GM23338 (cell line): Measurements from ENCODE around the gene SH3BGRL. TPM values are rescaled to one million over a fixed set of nuclear protein-coding genes. Genes with fewer than 3 reads are reported as not detected.

Experiments
- ATAC-seq: fragments of 200-7000 bp; cut with Tn5 transposase; 3 replicates; pipeline ENCODE4 v1.9.1; 2020
- DNase-seq: peaks from one replicate; pipeline ENCODE4 v3.0.0-alpha.2; 2015; ENCODE audit warnings: low spot score
- H2AFZ ChIP-seq: fragments of 200-600 bp; sonication (generic); 2 replicates; pipeline ENCODE4 v1.8.0; 2016; ENCODE audit warnings: antibody characterized with exemption, mild to moderate bottlenecking, moderate library complexity
- H3F3A ChIP-seq: fragments of 200-600 bp; sonication (generic); replicated peaks from 2 replicates; pipeline ENCODE4 v1.8.0; 2017; ENCODE audit warnings: antibody characterized with exemption, mixed run types, low read depth
- H3K27ac ChIP-seq: fragments of 200-600 bp; sonication (generic); 2 replicates; pipeline ENCODE4 v1.6.1; 2016; ENCODE audit warnings: low read depth
- H3K27me3 ChIP-seq: fragments of 200-600 bp; sonication (generic); 2 replicates; pipeline ENCODE4 v1.8.0; 2016; ENCODE audit warnings: mild to moderate bottlenecking, mixed run types, moderate library complexity; ENCODE audit not compliant: insufficient read depth
- H3K36me3 ChIP-seq: fragments of 200-600 bp; sonication (generic); 2 replicates; pipeline ENCODE4 v1.8.0; 2016; ENCODE audit warnings: mild to moderate bottlenecking; ENCODE audit not compliant: insufficient read depth
- H3K4me1 ChIP-seq: fragments of 200-600 bp; sonication (generic); 2 replicates; pipeline ENCODE4 v1.8.0; 2016; ENCODE audit warnings: mild to moderate bottlenecking, moderate library complexity; ENCODE audit not compliant: insufficient read depth
- H3K4me2 ChIP-seq: fragments of 200-600 bp; sonication (generic); 2 replicates; pipeline ENCODE4 v1.7.1; 2017; ENCODE audit warnings: mixed run types
- H3K4me3 ChIP-seq: fragments of 200-600 bp; sonication (generic); 2 replicates; pipeline ENCODE4 v1.6.1; 2016; ENCODE audit warnings: mixed run types
- H3K79me2 ChIP-seq: fragments of 200-600 bp; sonication (generic); replicated peaks from 2 replicates; pipeline ENCODE4 v1.8.0; 2017; ENCODE audit warnings: mild to moderate bottlenecking; ENCODE audit not compliant: insufficient read depth
- H3K9me2 ChIP-seq: fragments of 200-600 bp; sonication (generic); 2 replicates; pipeline ENCODE4 v1.8.0; 2017; ENCODE audit not compliant: insufficient read depth
- H4K20me1 ChIP-seq: fragments of 200-600 bp; sonication (generic); replicated peaks from 2 replicates; pipeline ENCODE4 v1.8.0; 2017; ENCODE audit warnings: mild to moderate bottlenecking; ENCODE audit not compliant: insufficient read depth
- H3K27ac Mint-ChIP-seq: 2 replicates; pipeline ENCODE4 v1.8.0; 2020; ENCODE audit warnings: inconsistent platforms, mild to moderate bottlenecking, moderate library complexity, mixed read lengths
- H3K27me3 Mint-ChIP-seq: 3 replicates; pipeline ENCODE4 v1.8.0; 2022; ENCODE audit warnings: low read depth, mild to moderate bottlenecking, moderate library complexity, mixed read lengths, inconsistent platforms; ENCODE audit not compliant: insufficient read depth, poor library complexity
- H3K36me3 Mint-ChIP-seq: 3 replicates; pipeline ENCODE4 v1.8.0; 2021; ENCODE audit warnings: low read depth, mild to moderate bottlenecking, inconsistent platforms, moderate library complexity, mixed read lengths
- H3K4me1 Mint-ChIP-seq: 3 replicates; pipeline ENCODE4 v1.8.0; 2020; ENCODE audit warnings: mild to moderate bottlenecking, inconsistent platforms, mixed read lengths
- H3K4me3 Mint-ChIP-seq: 3 replicates; pipeline ENCODE4 v1.8.0; 2021; ENCODE audit warnings: moderate library complexity, mild to moderate bottlenecking, inconsistent platforms, mixed read lengths
- H3K9me3 Mint-ChIP-seq: 3 replicates; pipeline ENCODE4 v1.8.0; 2020; ENCODE audit warnings: moderate library complexity, mild to moderate bottlenecking, inconsistent platforms, mixed read lengths
- EZH2 ChIP-seq: fragments of 200-600 bp; sonication (generic); IDR thresholded peaks from one replicate; pipeline ENCODE4 v1.8.0; 2017; ENCODE audit warnings: antibody characterized with exemption, mild to moderate bottlenecking, low read depth; ENCODE audit not compliant: unreplicated experiment
- JUNB ChIP-seq: IDR thresholded peaks from one replicate; pipeline ENCODE4 v1.6.1; 2016; ENCODE audit warnings: antibody characterized with exemption; ENCODE audit not compliant: unreplicated experiment
- NANOG ChIP-seq: IDR thresholded peaks from 2 replicates; pipeline ENCODE4 v1.6.1; 2016; ENCODE audit warnings: antibody characterized with exemption, borderline replicate concordance
- POLR2AphosphoS5 ChIP-seq: IDR thresholded peaks from 2 replicates; pipeline ENCODE4 v1.6.1; 2016; ENCODE audit warnings: antibody characterized with exemption, low read depth
- STAT1 ChIP-seq: IDR thresholded peaks from one replicate; pipeline ENCODE4 v1.6.1; 2016; ENCODE audit warnings: antibody characterized with exemption; ENCODE audit not compliant: unreplicated experiment
- ZNF114 ChIP-seq: fragments of 250-450 bp; sonication (Bioruptor Pico); IDR thresholded peaks from 2 replicates; pipeline ENCODE4 v1.5.0; 2020; ENCODE audit warnings: mild to moderate bottlenecking, moderate library complexity
- ZNF331 ChIP-seq: fragments of 250-450 bp; sonication (Bioruptor Pico); IDR thresholded peaks from 2 replicates; pipeline ENCODE4 v1.5.0; 2020; ENCODE audit warnings: low read depth, mild to moderate bottlenecking, moderate library complexity
- polyA plus RNA-seq: library from polyadenylated mRNA; unstranded; fragments of >200 nt; fragmentation: Nextera tagmentation; extraction: Ambion mirVana; gene quantifications from 2 replicates; pipeline ENCODE4 v1.2.1, GENCODE V29; 2016
- total RNA-seq: library from RNA; depleted of rRNA; stranded (reverse); fragments of >200 nt; shearing (Covaris generic); gene quantifications from 2 replicates; pipeline ENCODE4 v1.2.3, GENCODE V29; 2014
- TF ChIP-seq, protein P1 (sequence below), 2 experiments: fragments of 200-600 bp in 1 of 2; sonication (generic) in 1 of 2; conservative IDR thresholded peaks; 2 replicates each; pipeline versions ENCODE4 v1.5.1 to v1.6.1; 2016 to 2017; ENCODE audit warnings: antibody characterized with exemption in 2 of 2, low read depth in 2 of 2, mild to moderate bottlenecking in 2 of 2, moderate library complexity in 1 of 2
- TF ChIP-seq, protein P2 (sequence below): IDR thresholded peaks from 2 replicates; pipeline ENCODE4 v1.6.1; 2016; ENCODE audit warnings: antibody characterized with exemption
- TF ChIP-seq, protein P3 (sequence below): IDR thresholded peaks from one replicate; pipeline ENCODE4 v1.6.1; 2018; ENCODE audit warnings: antibody characterized with exemption; ENCODE audit not compliant: unreplicated experiment

Gene SH3BGRL
- total and polyA plus RNA-seq, 2 experiments from 2014 or later, result 60.8 to 61.1 TPM

DNA sequence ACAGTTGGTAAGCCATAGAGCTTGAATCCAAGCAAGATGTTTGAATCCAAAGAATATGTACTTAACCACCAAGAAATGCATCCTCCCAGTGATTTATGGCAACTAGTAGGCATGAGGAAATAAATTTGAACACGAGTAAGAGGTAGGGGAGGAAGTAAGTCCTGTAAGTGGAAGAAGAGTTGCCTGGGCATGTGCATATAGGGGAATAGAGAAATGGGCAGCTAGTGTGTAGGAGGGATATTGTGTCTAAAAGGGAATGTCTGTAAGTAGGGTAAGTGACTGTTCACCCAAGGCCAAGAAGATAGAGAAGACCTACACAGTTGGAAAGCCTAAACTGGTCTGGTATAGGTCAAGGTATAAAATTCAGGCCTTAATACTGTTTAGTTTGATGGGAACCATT lies 4.6 kb downstream of the SH3BGRL start (continued):
- TF ChIP-seq, protein P1, sequence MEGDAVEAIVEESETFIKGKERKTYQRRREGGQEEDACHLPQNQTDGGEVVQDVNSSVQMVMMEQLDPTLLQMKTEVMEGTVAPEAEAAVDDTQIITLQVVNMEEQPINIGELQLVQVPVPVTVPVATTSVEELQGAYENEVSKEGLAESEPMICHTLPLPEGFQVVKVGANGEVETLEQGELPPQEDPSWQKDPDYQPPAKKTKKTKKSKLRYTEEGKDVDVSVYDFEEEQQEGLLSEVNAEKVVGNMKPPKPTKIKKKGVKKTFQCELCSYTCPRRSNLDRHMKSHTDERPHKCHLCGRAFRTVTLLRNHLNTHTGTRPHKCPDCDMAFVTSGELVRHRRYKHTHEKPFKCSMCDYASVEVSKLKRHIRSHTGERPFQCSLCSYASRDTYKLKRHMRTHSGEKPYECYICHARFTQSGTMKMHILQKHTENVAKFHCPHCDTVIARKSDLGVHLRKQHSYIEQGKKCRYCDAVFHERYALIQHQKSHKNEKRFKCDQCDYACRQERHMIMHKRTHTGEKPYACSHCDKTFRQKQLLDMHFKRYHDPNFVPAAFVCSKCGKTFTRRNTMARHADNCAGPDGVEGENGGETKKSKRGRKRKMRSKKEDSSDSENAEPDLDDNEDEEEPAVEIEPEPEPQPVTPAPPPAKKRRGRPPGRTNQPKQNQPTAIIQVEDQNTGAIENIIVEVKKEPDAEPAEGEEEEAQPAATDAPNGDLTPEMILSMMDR (conservative IDR thresholded peaks at IDR 0.05; ENCODE audit: low read depth in 2 of 2), result no peak
- no peak for TF ChIP-seq NANOG

DNA sequence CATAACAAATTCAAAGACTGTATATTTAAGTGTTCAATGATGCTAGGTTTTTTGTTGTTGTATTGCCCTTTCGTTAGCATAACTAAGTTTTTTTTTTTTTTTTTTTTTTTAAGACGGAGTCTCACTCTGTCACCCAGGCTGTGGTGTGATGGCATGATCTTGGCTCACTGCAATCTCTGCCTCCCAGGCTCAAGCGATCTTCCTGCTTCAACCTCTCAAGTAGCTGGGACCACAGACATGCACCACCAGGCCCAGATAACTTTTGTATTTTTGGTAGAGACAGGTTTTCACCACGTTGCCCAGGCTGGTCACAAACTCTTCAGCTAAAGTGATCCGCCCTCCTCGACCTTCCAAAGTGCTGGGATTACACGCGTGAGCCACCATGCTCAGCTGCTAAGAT lies 7.0 kb downstream of the SH3BGRL start:
- no peaks in the 10 kb centered on the region for H4K20me1 ChIP-seq
- no peak overlapping the region for H3K4me3 ChIP-seq
- no peak for ATAC-seq
- no peaks in the 10 kb centered on the region for H3K27me3 Mint-ChIP-seq
- TF ChIP-seq STAT1 (no peak), EZH2 (no peak), NANOG (no peak), JUNB (no peak), ZNF114 (CRISPR knock-in tag) (no peak)
- TF ChIP-seq, protein P2, sequence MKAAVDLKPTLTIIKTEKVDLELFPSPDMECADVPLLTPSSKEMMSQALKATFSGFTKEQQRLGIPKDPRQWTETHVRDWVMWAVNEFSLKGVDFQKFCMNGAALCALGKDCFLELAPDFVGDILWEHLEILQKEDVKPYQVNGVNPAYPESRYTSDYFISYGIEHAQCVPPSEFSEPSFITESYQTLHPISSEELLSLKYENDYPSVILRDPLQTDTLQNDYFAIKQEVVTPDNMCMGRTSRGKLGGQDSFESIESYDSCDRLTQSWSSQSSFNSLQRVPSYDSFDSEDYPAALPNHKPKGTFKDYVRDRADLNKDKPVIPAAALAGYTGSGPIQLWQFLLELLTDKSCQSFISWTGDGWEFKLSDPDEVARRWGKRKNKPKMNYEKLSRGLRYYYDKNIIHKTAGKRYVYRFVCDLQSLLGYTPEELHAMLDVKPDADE, result no peak
- no peak overlapping the region for H3K4me3 Mint-ChIP-seq
- H3K4me1 ChIP-seq, result 0 out of 2 replicates have a peak, but pooled peaks cover 3% of the 10 kb centered on the region
- peaks cover 13% of the 10 kb centered on the region for H3K36me3 Mint-ChIP-seq
- H3K9me3 Mint-ChIP-seq, result no peaks in the 10 kb centered on the region
- H3K4me2 ChIP-seq, result no peak overlapping the region
- no peak for DNase-seq
- H3K27ac Mint-ChIP-seq, result no peak overlapping the region
- H3K9me2 ChIP-seq, result no peaks in the 10 kb centered on the region
- H3K4me1 Mint-ChIP-seq, result peaks cover 7% of the 10 kb centered on the region
- no peak overlapping the region for H3K27ac ChIP-seq
- H2AFZ ChIP-seq, result no peak overlapping the region
- H3K79me2 ChIP-seq, result peaks cover 51% of the 10 kb centered on the region
- no peaks in the 10 kb centered on the region for H3K36me3 ChIP-seq
- H3K27me3 ChIP-seq, result no peaks in the 10 kb centered on the region
- no peaks in the 10 kb centered on the region for H3F3A ChIP-seq

DNA sequence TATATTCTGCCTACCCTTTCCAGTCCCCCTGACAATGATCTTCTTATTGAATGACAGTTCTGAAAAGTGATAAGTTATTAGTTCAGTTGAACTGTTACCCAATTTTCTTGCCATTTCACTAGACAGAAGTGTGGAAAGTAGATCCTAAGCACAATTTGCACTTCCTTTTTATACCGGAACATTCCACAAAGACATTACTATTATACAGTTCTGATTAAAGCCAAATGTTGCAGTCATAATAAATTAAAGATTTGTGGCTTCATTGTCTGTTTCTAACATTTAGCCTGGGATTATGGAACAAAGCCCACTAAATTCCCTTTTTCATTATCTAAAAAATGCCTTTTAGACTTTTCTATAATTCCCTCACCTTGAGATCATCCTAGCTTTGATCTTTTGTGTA lies 13.8 kb downstream of the SH3BGRL start:
- no peaks in the 10 kb centered on the region for H3K9me2 ChIP-seq
- DNase-seq (no peak), ATAC-seq (no peak)
- Mint-ChIP-seq H3K36me3 (peaks cover 5% of the 10 kb centered on the region; the same call in 2 of the 3 replicates), H3K27ac (no peak overlapping the region), H3K9me3 (no peaks in the 10 kb centered on the region), H3K27me3 (peaks cover 2% of the 10 kb centered on the region), H3K4me1 (peaks cover 6% of the 10 kb centered on the region), H3K4me3 (no peak overlapping the region)
- no peak overlapping the region for H2AFZ ChIP-seq
- H3K27ac ChIP-seq, result no peak overlapping the region
- H4K20me1 ChIP-seq, result no peaks in the 10 kb centered on the region
- H3K27me3 ChIP-seq, result no peaks in the 10 kb centered on the region
- no peak overlapping the region for H3K4me2 ChIP-seq
- H3K4me1 ChIP-seq, result 0 out of 2 replicates have a peak, but pooled peaks cover 3% of the 10 kb centered on the region
- H3K4me3 ChIP-seq, result no peak overlapping the region
- H3K79me2 ChIP-seq, result peaks cover 35% of the 10 kb centered on the region
- no peaks in the 10 kb centered on the region for H3K36me3 ChIP-seq
- no peaks in the 10 kb centered on the region for H3F3A ChIP-seq
- TF ChIP-seq, protein P2, result no peak
- TF ChIP-seq EZH2 (no peak), ZNF114 (CRISPR knock-in tag) (no peak), POLR2AphosphoS5 (no peak), JUNB (no peak), ZNF331 (CRISPR knock-in tag) (no peak)
- TF ChIP-seq, protein P3, sequence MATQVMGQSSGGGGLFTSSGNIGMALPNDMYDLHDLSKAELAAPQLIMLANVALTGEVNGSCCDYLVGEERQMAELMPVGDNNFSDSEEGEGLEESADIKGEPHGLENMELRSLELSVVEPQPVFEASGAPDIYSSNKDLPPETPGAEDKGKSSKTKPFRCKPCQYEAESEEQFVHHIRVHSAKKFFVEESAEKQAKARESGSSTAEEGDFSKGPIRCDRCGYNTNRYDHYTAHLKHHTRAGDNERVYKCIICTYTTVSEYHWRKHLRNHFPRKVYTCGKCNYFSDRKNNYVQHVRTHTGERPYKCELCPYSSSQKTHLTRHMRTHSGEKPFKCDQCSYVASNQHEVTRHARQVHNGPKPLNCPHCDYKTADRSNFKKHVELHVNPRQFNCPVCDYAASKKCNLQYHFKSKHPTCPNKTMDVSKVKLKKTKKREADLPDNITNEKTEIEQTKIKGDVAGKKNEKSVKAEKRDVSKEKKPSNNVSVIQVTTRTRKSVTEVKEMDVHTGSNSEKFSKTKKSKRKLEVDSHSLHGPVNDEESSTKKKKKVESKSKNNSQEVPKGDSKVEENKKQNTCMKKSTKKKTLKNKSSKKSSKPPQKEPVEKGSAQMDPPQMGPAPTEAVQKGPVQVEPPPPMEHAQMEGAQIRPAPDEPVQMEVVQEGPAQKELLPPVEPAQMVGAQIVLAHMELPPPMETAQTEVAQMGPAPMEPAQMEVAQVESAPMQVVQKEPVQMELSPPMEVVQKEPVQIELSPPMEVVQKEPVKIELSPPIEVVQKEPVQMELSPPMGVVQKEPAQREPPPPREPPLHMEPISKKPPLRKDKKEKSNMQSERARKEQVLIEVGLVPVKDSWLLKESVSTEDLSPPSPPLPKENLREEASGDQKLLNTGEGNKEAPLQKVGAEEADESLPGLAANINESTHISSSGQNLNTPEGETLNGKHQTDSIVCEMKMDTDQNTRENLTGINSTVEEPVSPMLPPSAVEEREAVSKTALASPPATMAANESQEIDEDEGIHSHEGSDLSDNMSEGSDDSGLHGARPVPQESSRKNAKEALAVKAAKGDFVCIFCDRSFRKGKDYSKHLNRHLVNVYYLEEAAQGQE, result no peak
- TF ChIP-seq, protein P1 (conservative IDR thresholded peaks at IDR 0.05; ENCODE audit: low read depth in 2 of 2), result no peak
